NB4 (cell line): ENCODE data around the gene AEBP2.

Source experiments
- CTCF ChIP-seq: IDR thresholded peaks from one replicate; pipeline ENCODE4 v1.5.1; 2012; ENCODE audit warnings: low read depth, low read length
- MAX ChIP-seq: IDR thresholded peaks from 2 replicates; pipeline ENCODE4 v1.6.1; 2011; ENCODE audit warnings: low read depth, low read length
- MYC ChIP-seq: IDR thresholded peaks from 2 replicates; pipeline ENCODE4 v1.6.1; 2011; ENCODE audit warnings: low read depth, low read length
- POLR2A ChIP-seq: IDR thresholded peaks from 2 replicates; pipeline ENCODE4 v1.6.1; 2011; ENCODE audit warnings: mild to moderate bottlenecking; ENCODE audit not compliant: insufficient read length; ENCODE audit errors: extremely low read depth

GRCh38 chr12:19484738-19485137 is 45.4 kb downstream of the AEBP2 start:
- TF ChIP-seq POLR2A (no peak), MAX (no peak), CTCF (no peak), MYC (no peak)
